Activated T-cell treated with anti-CD3 and anti-CD28 coated beads for 48 hours (primary cell): Measurements from ENCODE around the gene AGBL5.
A peak's percentile ranks its signal among the peaks of the same experiment; 100 is the strongest.

Experiments used
- DNase-seq: peaks from one replicate; pipeline ENCODE4 v3.0.0-alpha.2; 2020; ENCODE audit warnings: low read depth

AGBL5 gene, protein sequence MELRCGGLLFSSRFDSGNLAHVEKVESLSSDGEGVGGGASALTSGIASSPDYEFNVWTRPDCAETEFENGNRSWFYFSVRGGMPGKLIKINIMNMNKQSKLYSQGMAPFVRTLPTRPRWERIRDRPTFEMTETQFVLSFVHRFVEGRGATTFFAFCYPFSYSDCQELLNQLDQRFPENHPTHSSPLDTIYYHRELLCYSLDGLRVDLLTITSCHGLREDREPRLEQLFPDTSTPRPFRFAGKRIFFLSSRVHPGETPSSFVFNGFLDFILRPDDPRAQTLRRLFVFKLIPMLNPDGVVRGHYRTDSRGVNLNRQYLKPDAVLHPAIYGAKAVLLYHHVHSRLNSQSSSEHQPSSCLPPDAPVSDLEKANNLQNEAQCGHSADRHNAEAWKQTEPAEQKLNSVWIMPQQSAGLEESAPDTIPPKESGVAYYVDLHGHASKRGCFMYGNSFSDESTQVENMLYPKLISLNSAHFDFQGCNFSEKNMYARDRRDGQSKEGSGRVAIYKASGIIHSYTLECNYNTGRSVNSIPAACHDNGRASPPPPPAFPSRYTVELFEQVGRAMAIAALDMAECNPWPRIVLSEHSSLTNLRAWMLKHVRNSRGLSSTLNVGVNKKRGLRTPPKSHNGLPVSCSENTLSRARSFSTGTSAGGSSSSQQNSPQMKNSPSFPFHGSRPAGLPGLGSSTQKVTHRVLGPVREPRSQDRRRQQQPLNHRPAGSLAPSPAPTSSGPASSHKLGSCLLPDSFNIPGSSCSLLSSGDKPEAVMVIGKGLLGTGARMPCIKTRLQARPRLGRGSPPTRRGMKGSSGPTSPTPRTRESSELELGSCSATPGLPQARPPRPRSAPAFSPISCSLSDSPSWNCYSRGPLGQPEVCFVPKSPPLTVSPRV

DNA sequence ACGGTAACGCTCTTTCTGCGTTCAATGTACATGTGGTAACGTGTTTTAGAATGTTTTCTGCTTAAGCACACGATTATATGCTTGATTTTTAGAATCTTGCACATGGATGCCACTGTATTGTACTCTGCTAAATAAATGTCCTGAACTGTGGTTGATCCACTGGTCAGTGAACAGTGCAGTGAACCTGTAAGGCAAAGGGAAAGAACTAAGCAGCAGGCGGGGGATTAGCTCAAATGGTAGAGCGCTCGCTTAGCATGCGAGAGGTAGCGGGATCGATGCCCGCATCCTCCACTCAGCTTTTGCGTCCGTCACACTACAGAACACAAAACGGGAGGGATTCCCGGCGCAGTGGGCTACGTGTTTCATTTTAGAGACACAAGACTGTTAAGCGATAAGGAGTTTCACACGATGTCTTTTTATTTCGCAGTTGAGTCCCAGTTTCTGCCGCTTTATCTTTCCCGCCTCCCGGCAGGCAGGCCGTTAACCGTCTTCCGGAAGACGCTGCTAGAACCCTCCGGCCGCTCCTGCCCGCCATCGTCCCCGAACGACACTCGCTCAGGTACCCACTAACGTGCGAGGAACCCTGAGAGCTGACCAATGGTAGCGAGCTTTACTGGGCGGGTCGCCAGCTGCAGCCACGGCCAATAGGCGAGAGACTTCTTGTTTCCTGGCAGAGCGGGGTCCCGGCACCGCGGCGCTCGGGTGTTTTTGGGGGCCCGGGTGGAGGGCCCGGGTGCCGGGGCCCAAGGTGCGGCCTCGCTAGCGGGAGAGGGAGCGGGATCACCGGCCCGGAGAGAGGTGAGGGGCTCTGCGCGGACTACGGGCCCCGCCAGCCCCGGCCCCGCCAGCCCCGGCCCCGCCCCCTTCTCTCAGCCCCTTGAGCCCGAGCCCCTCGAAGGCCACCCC lies at the start of gene AGBL5:
Gene AGBL5 (plus strand): TSS at position 673 of the 906 bp plus-strand sequence. CDS start 1,291 bp downstream, outside the sequence.
- peak; percentile 92 for DNase-seq

DNA sequence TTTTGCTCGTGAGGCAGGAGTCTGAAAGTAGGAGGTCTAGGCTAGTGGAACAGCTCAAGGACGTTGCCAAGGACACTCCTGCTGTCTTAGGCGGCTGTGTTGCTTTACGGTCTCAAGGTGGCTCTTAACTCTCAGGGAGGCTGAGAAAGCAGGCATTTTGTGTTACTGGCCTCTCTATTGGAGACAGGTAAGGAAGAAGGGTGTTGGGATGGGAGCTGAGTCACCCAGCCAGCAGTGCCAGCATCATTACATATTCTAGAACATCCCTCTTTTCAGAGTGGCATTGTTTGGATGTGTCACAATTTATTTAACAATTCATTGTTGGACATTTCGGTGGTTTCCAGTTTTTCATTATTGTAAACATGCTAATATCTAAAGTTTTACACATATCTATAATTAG lies 49.5 kb upstream of the AGBL5 start:
- no peak for DNase-seq

DNA sequence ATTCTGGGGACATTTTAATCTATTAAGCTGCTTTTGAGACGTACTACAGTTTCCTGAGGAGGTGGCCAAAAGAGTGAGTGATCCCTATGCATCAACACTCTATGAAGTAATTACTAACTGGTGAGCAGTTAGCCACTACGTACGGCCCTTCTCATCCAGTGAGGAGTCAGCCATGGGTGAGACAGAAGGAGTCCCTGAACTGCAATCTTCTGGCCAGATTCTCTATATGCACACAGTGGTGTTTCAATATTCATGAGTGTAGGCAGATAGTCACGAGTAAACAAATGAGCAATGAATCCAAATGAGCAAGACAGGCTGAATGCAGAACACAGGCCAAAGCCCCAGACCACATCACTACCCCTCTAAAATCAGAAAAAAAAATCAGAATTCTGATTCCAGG lies 48.5 kb upstream of the AGBL5 start:
- DNase-seq: no peak

DNA sequence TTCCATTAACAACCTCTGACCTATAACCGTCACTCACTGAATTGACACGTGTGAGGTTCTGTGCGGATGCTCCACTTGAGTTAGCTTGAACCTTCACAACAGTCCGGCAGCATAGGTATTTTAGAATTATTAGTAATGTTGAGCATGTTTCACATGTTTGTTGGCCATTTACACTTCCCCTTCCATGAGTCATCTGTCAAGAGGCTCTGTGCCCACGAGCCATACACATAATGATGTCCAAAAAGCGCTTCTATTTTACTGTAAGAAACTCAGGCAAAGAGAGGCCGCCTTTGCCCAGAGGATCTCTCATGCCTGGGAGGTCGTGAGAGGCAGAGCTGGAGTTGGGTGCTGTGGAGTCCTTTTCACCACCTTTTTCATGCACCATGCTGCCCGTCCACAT lies 47.6 kb upstream of the AGBL5 start:
- DNase-seq: no peak

DNA sequence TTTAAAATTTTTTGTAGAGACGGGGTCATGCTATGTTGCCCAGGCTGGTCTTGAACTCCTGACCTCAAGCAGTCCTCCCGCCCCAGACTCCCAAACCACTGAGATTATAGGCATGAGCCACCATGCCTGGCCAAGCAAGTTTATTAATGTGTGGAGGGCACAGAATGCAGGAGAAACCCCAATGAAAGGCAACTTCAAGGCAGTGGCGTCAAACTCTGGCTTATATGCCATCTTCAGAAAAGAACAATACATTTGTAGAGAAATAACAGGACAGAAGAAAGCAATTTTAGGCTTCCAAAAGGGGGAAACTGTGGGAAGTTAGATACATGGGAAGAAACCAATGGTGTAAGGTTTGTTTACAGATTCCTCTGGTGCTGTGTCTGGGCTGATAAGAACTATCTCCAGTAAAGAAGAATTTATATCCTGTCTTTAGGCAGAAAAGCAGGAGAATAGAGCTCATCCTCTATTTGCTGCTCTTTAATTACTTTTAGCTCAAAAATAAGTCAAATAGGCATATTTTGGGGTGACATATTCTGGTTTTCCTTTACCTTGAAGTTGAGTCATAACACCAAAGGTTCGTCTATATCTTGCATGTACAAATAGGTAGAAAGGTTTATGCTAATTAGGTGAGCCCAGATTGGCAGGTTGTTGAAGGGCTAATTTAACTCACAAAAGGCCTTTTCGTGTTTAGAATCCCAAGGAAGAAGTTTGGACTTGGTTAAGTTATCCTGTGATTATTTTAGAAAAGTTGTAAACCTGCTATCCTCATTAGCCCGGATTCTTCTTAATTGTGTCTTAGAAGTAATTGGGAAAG lies 44.7 kb upstream of the AGBL5 start:
- no peak for DNase-seq

DNA sequence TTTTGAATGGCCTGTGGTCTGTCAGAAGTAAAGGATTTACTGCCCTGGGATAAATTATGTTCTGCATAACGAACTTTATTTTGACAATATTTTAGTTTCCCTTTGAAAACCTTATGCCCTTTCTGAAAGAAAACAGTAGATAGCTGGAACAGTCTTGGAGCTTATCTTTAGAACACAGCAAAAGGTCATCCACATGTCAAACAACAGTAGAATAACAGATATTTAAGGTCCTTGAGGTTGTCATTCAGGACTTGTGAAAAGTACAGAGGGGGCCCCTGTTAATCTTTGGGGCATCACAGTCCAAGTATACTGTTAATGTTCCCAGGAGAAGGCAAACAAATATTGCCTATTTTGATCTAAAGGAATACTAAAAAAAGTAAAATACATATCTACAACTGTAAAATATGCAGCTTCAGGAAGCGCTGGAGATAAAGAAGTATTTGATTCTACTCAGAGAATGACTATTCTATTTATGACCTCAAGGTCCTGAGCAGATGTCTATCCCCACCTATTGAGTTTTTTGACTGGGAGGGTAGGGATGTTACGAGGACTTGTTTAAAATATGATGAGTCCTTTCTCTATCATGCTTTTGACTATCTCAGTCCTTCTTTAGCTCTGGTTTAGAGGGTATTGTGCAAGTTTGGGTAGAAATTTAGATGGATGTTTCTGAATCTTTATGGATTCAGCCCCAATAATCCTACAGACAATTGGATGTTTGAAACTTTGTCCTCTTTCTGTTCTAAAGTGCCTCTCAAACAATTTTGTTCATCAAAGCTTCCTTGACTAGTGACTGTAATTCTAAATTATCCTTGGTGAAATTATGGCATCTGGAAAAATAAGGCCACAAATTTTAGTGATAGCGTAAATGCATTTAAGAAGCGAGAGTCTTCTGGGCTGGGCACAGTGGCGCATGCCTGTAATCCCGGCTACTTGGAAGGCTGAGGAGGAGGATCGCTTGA lies 43.8 kb upstream of the AGBL5 start:
- DNase-seq: no peak

DNA sequence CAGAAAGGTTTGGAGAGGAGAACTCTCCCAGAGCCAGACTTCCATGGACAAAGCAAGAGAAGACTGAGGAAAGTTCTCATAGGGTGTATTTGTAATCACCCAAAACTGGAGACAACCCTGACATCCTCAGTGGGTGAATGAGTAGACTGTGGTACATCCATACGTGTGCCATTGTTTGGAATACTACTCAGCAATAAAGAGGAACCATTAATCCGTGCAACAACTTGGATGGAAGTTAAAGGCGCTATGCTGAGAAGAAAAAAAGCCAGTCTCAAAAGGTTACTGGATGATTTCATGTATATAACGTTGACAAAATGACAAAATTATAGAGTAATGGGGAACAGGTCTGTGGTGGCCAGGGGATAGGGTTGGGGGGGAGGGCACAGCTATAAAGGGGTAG lies 42.8 kb upstream of the AGBL5 start:
- DNase-seq: no peak

DNA sequence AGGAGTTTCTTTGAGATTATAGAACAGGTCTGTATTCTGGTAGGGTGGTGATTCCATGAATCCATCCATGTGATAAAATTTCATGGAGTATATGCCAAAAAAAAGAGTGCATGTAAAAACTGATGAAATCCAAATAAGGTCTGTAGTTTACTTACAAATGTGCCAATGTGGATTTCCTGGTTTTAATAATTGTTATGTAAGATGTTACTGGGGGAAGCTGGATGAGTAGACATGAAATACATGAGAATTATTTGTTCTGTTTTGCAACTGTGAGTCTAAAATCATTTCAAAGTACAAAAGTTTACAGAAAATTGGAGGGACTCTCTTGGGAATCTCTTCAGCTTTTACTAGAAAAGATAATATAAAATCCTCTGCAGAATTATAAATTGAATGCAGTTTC lies 42.4 kb upstream of the AGBL5 start:
- DNase-seq: no peak

DNA sequence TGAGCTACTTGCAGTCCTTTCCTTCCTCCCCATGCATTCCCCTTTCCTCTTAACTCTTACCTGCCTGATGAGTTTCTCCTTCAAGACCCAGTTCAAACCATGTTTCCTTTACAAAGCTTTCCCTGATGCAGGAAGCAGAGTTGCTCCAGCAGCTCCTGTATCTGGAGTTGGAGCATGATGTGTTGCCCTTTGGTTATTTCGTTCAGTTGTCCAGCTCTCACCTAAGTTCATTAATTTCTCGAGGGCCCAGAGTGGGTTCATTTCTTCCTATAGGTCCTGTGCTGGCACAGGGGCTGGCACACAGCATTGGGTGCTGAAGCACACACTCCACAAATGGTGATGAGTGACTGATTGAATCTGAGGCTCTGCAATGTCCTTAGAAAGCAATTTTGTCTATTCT lies 41.8 kb upstream of the AGBL5 start:
- no peak for DNase-seq

DNA sequence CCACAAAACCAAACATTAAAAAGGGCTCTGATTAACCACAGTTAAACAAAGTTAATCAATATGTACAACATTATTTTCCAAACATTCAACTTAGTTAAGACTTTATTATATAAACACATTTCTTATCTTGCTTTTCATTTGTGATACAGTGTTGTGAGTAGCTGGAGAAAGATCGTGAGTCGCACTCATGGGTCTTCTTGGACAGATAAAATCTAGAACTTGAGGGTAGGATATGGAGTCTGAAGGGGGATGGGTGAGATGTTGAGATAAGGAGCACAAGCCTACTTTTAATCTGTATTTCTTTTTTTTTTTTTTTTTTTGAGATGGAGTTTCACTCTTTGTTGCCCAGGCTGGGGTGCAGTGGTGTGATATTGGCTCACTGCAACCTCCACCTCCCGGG lies 41.3 kb upstream of the AGBL5 start:
- no peak for DNase-seq

DNA sequence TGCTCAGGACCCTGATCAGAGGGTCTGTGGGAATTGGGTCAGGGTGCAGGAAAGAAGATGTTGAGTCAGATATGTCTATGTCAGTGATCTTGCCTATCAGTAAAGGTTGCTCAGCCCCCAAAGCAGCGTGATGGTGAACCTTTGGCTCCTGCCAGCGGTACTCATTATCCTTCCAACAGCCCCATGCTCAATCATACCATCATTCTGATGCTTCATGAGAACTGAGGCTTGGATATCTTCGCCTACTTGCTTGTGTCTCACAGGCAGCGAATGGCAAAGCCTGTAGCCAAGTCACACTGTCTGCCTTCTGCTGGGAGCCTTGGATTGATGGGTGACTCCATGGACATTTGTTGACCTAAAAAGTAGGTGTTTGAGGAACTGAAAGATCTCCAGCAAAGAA lies 37.7 kb upstream of the AGBL5 start:
- DNase-seq: no peak

DNA sequence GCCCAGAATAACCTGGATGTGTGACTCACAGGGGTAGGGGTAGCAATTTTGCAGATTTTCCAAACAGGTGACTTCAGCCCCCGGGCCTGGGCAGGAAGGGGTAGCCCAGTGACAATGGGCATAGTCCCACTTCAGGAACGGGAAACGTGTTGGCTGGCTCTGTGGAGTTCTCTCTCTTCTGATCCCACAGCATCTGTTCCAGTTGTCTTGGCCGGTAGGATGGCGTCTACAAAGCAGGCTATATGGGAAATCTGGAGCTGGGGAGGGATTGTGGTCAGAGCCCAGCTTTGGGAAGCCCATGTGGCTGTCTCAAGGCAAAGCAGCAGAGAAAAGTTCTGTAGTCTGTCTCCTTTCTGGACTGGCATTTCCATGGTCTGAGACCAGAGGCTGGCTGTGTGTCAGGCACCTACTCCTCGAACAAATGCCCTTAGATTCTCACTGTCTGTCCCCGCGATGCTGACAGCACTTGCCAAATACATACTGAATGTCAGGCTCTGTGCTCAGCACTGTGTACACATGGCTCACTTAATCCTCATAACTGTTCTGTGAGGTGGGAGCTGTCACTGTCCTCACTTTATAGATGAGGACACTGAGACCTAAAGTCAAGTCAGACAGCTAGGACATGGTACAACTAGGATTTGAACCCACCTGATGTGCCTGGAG lies 36.6 kb upstream of the AGBL5 start:
- no peak for DNase-seq

DNA sequence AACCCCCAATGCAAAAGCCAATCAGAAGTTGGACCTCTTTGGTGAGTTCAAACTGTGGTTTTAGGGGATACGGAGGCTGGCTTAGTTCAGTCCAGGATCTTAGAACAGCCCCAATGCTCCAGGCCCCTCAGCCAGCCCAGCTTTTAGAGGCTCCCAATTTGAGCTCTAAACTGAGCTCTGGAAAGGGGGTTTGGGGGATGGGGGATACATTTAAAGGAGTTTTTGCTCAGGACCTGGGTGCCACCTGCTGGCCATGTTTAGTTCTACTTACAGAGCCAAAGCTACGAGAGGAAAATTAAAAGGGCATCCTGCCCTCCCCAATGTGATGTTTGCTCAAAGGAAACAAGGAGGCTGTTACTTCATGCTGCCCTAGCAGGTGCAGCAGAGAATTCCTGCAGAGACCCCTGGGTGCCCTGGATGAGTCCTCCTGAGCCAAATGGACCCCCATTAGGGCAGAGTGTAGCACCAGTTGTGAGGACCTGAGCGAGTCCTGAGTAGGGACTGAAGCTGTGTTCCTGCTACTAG lies 34.6 kb upstream of the AGBL5 start:
- peak; percentile 15 for DNase-seq

DNA sequence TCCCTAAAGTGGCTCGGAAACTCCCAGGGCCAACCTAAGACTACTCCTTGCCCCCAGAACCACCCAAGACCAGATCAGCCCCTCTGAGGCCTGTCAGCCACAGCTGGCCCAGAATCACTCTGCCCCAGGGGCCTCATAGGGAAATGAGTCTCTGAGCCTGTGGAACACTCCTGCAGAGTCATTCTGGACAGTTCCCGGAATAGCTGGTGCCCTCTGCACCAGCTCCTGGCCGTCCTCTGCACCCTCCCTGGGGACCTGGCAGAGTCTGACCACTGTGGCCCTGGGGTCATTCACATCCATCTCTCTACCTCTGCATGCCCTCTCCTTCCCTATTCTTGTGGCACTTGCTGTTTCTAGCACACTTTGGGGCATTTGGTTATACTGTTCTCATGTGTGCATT lies 33.3 kb upstream of the AGBL5 start:
- DNase-seq: no peak

DNA sequence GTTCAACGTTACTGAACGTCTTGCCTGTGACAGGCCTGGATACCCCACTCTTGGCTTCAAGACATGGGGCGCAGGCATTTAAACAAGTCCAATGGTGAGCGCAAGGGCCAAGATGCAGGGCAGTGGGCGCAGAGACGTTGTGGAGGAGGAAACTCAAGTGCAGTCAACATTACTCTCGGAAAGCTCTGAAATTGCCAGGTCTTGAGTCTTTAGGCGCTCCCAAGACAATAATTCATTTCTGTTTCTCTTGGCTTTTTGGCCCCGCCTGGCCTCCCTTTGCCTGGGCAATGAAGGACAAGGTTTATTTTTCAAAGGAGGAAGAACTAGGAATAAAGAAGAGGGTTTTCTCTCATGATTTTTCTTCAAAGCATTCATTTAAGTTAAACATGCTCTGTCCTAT lies 32.0 kb upstream of the AGBL5 start:
- no peak for DNase-seq

DNA sequence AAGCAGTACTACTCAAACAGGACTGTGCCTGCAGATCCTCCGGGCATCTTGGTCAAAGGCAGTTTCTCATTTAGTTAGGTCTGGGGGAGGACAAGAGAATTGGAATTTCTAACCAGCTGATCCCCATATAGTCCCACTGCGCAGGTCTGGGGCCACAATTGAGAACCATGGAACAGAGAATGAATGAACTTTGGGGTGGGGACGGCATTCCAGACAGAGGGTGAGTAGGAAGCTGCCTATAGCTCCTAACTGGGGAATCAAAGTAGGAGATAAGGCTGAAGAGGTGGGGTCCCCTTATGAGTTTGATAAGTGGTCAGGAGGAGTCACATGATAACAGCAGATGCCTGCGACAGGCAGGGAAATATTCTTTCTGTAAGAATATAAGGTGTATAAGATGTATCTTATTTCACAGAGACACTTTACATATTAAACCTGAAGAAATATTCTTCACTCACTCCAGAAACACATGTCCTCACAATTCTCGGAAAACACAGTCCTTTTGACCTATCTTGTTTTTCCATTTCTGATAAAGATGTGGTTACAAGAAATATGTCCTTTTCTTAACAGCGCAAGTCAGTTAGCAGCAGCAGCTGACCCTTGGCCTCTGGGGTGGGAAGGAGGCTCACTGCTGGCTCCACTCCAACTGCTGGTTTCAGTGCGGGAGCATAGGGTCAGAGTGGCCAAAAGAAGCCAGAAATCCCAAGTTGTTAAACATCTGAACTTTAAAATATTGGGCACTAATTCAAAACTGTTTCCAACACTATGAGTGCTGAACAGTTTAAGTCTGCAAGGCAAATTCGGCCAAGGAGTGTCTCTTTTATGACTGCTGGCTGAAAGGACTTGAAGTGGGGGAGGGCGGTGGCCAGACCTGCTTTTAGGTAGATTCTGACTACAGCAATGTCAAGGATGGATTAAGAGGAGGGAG lies 31.3 kb upstream of the AGBL5 start:
- no peak for DNase-seq

DNA sequence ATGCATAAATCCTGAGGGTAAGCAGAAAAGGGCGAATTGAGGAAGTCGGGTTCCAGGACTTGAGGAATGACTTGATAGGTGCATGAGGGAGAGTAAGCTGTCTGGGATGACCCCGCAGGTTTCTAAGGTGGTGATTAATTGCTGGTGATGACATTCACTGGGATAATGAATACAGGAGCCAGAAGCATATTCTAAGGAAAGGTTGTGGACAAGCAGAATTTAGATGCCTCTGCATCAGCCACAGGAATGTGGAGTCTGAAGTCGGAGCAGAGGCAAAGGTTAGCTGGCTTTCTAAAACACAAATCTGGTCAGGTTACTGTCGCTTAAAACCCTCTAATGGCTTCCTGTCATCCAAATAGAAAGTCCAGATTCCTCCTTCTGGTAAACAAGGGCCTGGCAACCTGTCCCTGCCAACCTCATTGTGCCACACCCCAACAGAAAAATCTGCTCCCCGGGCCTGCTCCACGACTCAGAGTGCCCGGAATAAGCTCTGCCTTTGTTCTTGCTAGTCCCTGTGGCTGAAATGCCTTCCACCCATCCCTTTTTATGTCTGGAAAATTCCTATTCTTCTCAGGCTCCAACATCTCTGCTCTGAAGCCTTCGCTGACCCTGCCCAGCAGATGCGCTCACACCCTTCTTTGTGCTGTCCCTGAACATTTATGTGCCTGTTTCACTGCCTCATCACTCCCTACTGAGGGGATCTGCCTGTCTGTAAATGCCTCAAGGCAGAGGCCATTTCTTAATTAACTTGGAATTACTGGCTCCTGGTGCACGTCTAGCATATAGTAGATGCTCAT lies 30.0 kb upstream of the AGBL5 start:
- no peak for DNase-seq
